A375 (cell line): ENCODE measurements around the gene GRID2IP. TPM values are rescaled to one million over a fixed set of nuclear protein-coding genes. Genes with fewer than 3 reads are reported as not detected.

Experiments used
- total RNA-seq: library from RNA; depleted of rRNA; stranded (reverse); fragments of >200 nt; shearing (Covaris generic); gene quantifications from 2 replicates; pipeline ENCODE4 v1.2.3, GENCODE V29; 2014; rRNA removed

Gene GRID2IP
- 0.04 TPM in 1 of 2 replicates, not detected in the other for total RNA-seq

GRCh38 chr7:6551016-6551511 lies at the start of gene GRID2IP:
Gene GRID2IP (minus strand): TSS chr7:6551461. CDS start chr7:6551436, 25 bp downstream.

GRCh38 chr7:6589829-6590644 lies 38.8 kb upstream of the GRID2IP start, which contains the start of gene INTS15:
Gene INTS15 (plus strand): TSS chr7:6590021. CDS start chr7:6590284, 263 bp downstream.

GRCh38 chr7:6577369-6578113 lies 26.3 kb upstream of the GRID2IP start, which contains the start of gene ZDHHC4:
Gene ZDHHC4 (plus strand): TSS chr7:6577454. CDS start chr7:6580562, 3,108 bp downstream.

GRCh38 chr7:6447581-6448199 lies 103.6 kb downstream of the GRID2IP start, which contains the start of gene DAGLB:
Gene DAGLB (minus strand): TSS chr7:6447954. CDS start chr7:6447842, 112 bp downstream.

Other genes starting within 250 kb of the GRID2IP start
- gene FAM220A, start 202.5 kb downstream of the GRID2IP start, total RNA-seq: 11.3 and 12.7 TPM in 2 replicates
- 105 and 129 TPM in 2 replicates for gene RAC1, start 176.9 kb downstream of the GRID2IP start, total RNA-seq
- 24.5 and 31.8 TPM in 2 replicates for gene DAGLB, start 103.5 kb downstream of the GRID2IP start, total RNA-seq
- 42.0 and 60.5 TPM in 2 replicates for gene KDELR2, start 67.3 kb downstream of the GRID2IP start, total RNA-seq
- gene ZDHHC4, start 26.0 kb upstream of the GRID2IP start, total RNA-seq: 51.4 and 64.3 TPM in 2 replicates
- gene INTS15, start 38.6 kb upstream of the GRID2IP start, total RNA-seq: 19.0 and 28.3 TPM in 2 replicates
- 3.9 and 6.9 TPM in 2 replicates for gene ZNF853, start 64.1 kb upstream of the GRID2IP start, total RNA-seq
- gene ZNF316, start 85.9 kb upstream of the GRID2IP start, total RNA-seq: 23.5 and 25.6 TPM in 2 replicates
- 20.6 and 22.7 TPM in 2 replicates for gene ZNF12, start 155.5 kb upstream of the GRID2IP start, total RNA-seq
- 0.11 and 0.19 TPM in 2 replicates for gene RSPH10B2, start 202.6 kb upstream of the GRID2IP start, total RNA-seq